ENCODE measurements around the gene LPAR2.

Gene LPAR2

DNA sequence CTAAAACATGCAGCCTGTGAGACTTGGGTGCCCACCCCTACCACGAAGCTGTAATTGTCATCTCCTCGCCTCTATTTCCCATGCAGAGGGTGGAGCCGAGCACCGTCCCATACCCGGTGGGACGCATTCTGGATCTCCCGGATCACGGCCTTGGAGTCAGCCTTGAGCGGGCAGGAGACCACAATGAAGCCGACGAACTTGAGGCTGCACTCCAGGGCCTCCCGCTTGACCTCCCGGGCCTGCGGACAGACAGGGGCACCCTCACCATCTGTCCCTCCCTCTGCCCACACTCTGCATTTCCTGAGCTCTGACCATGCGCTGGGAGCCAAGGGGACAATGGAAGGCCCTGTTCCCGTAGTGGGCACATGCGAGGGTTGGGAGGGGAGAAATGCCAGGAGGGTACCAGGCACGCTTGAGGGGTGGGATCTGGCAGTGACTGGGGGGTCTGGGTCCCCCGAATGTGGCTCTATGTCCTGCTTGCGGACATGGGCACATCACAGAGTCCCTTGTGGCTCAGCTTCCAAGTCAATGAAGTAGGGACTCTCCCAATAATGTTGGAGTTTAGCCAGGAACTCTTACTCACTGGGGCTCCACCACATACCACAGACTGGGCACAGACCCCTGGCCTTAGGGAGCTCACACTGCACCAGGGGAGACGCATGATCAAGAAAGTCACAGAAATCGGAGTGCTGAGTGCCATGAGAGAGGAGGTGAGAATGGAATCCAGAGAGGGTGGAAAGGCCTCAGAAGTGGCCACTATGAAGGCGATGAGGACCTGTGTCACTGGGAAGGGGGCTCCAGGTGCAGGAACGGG, 24.7 kb upstream of the LPAR2 start:
- DNase-seq, result no peak

DNA sequence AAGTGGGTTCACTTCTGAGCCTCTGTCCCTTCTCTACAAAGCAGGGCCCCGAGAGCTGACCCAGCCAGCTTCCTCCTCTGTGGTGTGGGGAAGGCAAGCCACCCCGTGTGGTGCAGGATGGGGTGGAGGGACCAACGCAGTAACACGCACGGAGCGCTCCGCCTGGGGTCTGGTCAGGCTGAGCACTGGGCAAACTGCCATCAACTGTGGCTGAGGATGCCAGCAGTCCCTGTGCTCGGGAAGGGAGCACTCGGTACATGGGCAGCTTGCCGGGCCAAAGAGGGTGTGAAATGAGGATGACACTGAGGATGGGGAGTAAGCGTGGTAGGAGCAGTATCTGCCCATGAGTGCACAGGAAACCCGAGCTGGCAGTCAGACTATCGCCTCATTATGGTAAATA, 23.1 kb upstream of the LPAR2 start:
- DNase-seq, result no peak

DNA sequence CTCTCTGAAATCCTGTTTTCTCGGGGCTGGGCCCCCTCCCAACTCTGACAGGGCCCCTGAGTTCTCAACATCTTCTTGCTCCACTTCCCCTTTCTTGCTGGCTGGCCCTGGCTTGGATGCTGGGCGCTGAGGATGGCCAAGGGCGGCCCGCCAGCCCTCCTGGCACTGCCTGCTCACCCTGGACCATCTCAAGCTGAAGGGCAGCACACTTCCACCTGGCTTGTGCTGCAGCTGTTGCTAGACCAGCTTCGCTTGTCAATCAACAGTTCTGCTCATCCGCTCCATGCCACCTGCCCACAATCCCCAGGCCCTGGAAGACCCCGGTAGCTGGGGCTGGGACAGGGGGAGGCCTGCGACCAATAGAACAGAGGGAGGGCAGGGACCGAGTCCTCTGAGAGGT, 22.3 kb upstream of the LPAR2 start:
- DNase-seq, result no peak

DNA sequence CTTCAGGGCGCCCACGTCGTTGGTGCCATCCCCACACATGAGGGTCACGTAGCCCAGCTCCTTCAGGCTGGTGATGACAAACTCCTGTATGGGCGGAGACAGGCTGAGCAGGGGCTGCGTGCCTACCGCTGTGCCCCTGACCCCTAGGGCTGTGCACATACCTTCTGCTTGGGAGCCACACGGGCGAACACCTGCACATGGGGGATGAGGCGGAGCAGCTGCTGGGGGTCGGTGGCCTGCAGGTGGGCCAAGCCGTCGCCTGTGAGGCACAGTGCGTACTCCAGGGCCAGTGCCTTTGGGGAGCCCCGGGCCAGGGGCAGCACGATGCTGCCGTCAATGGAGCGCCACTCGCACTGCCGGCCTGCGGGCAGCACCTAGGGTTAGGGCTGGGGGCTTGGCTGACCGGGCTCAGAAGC, 21.6 kb upstream of the LPAR2 start:
- no peak for DNase-seq

DNA sequence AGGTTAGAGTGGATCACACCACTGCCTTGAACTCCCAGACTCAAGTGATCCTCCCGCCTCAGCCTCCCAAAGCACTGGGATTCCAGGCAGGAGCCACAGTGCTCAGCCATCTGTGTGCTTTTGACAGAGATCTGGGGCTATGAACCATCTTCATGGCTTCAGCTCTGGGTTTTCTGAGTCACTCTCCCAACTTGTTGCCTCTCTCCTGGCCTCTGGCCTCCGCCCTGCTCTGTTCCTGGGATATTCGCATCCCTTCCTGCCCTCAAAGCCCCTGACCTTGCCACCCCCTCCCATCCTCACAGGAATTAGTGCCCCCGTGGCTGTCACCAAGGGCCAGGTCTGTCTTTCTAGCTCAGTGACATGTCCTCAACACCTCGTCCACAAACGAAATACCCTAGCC, 21.1 kb upstream of the LPAR2 start:
- no peak for DNase-seq

DNA sequence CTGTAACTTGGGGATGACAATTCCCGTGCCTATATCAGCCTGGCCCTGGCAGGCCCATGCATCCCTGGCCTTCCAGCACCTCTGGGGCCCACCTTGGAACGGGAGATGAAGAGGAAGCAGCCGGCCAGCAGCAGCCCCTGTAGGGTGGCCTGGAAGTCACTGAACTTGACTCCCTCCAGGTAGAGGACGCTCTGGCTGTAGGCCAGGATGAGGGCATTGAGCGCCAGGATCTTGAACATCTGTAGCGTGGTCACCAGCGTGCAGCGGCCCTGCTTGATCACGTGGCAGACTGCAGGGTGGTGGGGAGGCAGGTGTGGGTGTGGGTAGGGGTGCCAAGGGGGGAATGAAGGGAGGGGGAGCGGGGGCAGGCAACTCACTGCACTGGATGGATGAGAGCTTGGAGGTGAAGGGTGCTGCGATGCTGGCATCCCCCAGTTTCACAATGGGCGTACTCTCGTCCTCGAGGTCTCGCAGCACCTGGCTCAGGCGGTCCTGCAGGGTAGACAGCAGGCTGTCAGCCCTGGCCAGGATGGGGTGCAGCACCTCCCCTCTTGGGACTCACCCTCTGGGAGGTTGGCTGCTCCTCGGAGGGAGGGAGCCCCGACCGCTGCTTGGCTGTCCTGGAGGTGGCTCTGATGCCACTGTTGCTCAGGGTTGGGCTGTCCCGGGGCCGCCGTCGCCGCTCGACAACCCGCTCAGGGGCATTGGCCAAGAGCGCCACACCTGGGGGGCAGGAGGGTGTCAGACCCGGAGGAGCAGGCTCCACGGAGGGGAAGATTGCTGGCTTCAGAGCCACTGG, 19.2 kb upstream of the LPAR2 start:
- no peak for DNase-seq

DNA sequence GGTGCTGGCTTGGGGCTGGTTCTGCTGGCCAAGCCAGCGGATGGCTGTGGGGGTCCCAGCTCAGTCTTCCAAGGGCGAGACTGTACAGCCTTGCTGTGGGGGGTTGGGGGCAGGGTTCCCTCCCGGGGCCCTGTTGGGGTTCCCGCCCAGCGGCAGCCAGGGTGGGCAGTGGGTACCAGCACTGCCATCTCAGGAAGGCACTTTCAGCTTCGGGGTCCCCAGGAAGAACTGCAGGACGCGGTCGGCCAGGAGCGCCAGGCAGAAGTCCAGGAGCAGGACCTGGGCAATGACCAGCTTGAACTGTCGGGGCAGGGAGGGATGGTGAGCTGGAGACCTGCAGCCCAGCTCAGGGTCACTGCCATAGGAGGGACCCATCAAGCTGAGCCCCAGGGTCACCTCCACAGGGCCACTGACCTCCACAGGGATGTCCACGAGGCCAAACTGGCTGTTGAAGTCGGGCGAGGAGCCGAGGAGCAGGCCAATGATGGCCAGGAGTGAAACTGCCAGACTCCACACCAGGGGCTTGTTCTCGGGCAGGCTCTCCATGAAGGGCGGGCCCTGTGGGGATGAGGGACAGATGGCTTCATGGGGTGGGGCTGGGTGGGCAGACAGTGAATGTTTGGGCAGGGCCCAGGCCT, 17.3 kb upstream of the LPAR2 start:
- no peak for DNase-seq

DNA sequence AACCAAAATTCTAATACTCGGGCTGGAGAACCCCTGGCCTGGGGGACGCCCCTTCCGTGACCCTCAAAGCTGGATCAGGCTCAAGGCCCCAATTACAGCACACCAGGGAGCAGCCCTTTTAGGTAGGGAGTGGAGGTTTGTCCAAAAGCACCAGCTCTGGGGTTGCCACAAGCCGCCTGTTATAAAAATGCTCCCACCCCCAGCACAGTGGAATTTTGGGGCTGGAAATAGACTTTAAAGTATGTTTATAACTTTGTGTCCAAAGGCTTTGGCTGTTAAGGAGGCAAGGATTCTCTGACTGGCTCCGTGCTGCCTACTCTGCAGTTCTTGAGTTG, 16.0 kb upstream of the LPAR2 start:
- DNase-seq, result no peak

DNA sequence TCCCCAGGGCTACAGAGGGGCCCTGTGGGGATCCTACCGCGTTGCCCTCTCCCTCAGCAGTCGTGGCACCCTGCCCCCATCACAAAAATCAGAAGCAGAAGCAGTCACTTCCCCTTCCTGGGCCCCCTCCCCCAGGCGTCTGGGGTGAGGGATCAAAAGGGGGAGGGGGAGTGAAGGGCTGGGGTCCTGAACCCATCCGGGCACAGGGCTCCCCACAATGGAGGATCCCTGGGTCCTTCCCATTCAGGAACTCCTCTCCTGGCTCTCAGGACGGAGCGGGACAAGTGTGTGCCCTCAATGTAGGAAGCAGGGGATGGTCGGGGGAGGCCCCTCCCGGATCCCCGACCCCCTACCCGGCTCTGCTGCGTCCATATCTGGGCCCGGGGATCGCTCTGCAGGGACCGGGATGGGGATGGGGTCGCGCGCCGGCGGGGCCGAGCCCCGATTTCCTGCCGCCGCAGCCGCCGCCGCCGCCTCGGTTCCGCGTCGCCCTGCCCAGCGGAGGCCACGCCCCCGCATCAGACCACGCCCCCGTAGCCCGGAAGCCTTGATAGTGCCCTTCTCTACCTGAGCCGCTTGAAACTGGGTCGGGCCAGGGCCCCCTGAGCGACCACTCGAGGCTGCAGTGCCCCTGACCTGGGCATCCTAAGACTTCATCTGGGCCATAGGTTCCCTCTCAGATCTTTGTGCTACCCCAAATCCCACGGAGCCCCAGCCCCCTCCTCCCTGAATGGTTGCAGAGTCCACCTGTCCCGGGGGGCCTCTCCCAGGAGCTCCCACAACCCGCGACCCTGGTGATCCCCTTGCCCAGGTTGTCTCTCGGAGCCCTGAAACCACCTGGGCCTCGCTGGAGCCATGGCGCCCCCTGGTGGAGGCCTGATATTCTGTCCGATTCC, 15.4 kb upstream of the LPAR2 start, which contains the start of gene GMIP:
TSS of gene GMIP (minus strand) at position 500 of the 896 bp plus-strand sequence. CDS start at position 372, 128 bp downstream.
- DNase-seq, result peak; percentile 47

DNA sequence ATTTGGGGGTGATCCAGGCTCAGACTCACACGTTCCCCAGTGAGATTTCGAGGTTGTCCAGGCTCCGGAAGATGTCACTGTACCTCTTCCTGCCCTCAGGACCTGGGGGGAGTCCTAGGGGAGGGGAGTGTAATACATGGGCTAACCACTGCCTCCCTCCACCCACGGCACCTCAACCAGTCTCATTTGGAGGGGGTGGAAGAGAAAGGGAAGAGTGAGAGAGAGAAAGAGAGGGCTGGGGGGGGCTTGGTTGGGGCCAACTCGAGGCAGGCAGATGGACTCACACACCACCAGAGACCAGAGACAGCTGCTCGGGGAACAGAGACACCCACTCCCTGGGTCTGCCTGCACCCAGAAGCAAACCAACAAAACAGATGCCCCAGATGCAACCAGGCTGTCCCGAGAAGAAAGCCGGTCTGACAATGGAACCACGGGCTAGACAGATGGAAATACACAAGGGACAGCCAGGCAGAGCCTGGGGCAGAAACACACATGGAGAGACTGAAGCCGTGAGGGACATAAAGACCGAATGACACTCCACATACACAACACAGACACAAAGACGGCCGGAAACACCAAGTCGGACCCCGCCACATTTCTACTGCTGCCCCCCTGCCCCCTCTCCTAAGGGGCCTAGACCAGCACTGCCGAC, 14.6 kb upstream of the LPAR2 start:
- no peak for DNase-seq

DNA sequence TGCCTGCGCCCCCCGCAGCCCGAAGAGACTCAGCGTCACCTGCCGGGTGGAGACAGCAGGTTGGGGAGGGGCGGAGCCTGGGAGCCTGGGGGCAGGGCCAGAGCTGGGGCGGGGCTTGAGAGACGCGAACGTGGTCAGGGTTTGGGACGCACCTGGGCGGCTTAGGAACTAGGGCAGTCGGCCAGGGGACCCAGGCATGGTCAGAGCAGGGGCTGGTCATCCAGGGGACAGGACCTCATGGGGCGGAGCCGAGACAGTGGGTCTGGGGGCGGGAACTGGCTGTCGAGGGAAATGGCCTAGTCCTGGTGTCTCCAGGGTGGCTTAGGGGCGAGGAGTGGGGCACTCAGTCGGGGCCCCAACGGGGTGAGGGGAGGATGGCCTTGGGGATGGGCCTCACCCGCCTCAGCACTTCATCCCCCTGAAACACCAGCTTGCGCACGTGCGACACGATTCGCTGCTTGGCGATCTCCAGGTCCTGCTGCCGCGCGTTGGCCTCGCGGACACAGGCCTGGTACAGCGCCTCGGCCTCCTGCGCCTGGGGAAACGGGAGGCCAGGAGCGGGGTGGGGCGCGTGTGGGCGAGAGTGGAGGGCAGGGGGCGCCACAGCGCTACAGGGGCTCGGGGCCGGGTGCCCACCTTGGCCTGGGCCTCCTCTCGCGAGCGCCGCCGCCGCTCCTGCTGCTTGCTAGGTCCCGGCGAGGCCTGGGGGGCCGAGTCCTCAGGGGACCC, 9.7 kb upstream of the LPAR2 start:
- no peak for DNase-seq

DNA sequence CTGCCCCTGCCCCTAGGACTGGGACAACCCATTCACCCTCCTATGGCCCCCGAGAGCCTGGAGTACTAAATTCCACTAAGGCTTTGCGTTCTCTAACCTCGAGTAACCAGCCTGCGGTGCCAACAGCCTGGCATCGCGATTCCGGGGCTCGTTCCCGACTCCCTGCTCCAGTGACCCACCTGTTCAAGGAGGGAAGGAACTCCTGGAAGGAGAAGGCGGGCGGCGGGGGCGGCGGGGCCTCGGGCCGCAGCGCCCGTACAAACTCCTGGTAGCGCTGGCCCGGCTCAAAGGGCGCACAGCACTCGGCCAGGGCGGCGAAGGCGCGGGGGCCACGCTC, 9.1 kb upstream of the LPAR2 start:
- DNase-seq, result no peak

DNA sequence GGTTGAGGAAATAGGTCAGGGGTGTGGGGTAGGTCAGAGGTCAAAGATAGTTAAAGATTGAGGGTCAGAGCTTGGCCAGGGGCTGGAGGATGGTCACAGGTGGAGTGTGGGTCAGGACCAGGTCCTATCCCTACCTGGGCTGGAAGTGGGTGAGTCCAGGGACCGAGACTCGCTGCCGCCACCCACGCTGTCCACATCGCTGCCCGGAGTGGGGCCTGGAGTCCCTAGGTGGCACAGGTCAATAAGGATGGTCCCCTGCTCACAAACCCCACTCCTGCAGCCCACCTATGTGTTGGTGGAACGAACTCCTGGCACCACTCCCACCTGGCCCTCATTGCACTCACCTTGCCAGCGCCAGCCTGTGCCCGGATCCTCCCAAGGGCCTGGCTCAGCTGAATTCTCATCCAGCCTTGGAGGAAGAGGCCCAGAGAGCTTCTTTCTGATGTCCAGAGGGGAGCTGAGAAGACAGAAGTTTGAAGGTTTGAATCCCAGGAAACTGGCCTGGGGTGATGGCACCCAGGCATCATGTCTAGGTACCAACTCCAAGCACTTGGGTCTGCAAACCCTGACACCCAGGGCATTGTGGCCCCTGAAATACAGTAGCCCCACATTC, 8.7 kb upstream of the LPAR2 start:
- no peak for DNase-seq

DNA sequence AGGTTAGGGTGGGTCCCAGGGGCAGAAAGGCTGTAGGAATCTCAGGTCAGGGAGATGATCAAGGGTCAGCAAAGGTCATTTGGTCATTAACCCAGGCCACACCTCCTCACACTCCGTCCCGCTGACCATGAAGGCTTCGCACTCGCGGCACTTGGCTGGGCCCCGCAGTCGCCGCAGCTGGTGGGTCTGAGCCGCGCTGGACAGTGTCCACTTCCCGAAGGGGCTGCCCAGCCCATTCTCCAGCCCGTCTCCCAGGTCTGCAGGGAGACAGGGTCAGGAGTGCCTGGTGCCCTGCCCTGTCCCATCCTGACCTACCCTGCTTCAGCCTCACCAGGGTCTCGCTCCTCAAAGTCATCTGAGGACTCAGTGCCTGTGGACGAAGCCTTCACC, 7.3 kb upstream of the LPAR2 start:
- no peak for DNase-seq

DNA sequence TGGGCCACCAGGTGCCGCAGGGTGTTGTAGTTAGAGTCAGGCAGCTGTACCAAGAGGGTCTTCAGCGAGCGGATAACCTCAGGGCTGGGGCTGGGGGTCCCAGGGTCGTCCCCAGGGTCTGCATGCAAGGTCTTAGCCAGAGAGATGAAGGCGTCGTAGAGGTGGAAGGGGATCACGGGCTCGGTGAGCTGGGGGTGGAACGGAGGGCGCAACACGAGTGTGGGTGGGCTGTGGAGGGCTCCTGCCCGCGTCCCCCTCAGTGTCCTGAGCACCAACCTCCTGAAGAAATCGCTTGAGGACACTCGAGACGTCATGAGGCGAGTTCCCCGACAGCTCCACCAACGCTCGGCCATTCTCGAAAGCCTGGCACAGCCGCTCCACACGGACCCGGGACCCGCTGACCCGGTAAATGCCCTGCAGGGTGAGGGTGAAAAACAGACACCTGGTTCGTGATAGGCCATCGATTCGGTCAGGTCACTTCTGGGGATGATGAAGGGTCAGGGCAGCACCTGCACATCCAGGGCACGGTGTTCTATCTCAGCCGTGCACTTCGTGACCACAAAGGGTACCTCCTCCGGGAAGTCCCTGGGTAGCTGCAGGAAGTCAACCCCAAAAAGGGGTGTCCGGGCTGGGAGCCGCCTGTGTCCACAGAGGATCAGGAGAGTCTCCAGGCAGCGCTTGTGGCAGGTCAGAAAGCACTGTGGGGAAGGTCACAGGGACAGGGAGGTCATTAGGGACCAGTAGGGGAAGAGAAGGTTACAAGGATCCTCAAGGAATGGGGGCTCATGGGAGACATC, 6.7 kb upstream of the LPAR2 start:
- DNase-seq, result no peak

DNA sequence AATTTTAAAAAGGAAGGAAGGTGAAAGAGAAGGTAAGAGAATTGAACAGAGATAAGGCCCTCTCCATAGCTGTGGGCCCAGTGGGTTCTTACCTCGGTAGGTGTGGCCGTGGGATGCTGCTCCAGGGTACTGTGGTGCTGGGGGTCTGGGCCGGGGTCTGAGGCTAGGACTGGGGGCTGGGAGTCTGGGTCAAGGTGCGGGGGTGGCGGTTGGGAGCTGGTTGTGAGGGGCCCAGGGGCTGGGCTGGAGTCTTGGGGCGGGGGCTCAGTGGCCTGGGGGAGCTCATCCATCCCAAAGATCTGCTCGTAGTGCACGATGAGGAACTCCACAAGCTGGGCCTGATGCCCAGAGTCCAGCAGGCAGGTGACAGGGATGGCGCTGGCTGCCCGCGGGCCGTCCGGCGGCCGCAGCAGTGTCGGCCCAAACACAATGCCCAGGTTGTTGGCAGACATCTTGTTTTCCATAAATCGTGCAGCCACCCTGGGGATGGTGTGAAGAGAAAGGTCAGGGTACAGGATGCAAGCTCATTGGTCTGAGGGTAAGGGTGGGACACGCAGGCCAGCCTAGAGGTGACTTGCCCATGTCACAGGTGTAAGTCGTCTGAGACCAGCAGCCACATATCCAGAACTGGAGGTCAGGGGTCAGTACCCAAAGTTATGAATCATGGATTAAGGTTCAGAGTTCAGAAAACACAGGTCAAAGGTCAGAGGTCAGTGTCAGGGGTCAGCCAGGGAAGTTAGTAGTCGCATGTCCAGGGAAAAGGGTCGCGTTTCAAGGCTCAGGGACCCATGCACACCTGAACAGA, 5.9 kb upstream of the LPAR2 start:
- no peak for DNase-seq

DNA sequence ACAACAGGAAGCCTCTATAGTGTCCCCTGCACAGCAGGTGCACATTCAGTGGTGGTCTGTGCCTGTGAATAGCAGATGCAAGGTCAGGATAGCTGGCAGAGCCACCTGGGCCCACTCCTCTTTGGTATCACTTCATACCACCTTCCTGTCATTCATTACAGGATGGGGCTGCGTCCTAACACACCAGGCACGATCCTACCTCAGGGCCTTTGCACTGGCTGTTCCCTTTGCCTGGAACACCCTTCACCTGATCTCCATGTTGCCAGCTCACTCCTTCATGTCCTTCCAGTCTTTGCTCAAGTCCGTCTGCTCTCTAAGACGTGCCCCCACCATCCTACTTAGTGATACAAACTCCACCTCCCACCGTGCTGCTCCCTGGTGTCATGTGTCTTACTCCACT, 4.6 kb upstream of the LPAR2 start:
- DNase-seq, result no peak

DNA sequence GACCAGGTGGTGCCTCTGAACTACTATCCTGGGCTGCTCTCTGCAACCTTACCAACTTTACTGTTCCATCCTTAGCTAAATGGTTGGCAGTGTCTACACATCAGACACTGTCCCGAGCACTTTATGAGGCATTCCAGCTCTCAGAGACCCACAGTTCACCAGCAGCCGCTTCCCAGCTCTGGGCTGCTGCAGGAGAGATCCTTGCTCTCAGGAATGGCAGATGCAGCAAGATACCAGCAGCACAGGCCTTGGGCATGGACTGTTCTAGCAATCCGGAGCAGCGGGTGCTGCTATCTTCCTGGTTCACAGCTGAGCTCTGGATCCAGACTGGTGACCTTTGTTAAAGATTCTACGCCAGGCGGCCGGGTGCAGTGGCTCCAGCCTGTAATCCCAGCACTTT, 3.3 kb upstream of the LPAR2 start:
- no peak for DNase-seq

DNA sequence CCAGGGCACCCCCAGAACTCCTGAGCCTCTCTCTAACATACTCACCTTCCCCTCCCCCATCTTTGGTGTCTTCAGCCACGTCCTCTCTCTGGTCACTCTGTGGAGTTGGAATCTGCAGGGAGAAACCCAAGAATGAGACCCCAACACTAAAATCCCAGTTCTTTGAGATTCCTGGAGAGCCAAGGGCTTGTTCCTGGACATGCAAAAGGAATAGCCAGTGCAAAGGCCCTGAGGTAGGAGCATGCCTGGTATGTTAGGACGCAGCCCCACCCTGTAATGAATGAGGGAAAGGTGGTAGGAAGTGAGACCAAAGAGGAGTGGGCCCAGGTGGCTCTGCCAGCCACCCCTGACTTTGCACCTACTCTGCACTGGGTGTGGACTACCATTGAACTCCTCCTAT, 2.4 kb upstream of the LPAR2 start:
- no peak for DNase-seq

DNA sequence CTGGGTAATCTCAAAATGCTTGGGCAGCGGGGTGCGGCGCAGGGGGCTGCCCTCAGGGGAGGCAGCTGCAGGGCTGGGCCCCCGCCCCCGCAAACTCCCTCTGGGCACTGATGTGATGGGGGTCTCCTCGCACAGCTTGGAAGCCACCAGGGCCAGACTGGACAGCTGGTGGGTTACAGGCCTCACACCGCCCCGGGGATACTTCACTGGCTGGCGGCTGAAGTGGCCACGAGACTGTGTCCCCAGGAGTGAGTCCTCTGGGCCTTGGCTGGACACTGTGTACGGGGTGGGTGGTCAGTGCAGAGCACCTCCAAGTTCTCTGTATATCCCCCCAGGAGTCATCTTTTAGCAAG, 2.0 kb upstream of the LPAR2 start:
- DNase-seq, result no peak

Data from NCI-H2029 (cell line).